Effector CD8-positive, alpha-beta T cell (primary cell): Measurements from ENCODE around the gene ANKHD1.
"Not testable (repeated sequence)": the region's sequence is repeated elsewhere in the genome, so short reads cannot be mapped to it uniquely, and the experiment has no call there.

Experiments used
- DNase-seq: peaks from one replicate; lab custom pipeline; 2025; lab: John Stamatoyannopoulos, UW

ANKHD1 gene

DNA sequence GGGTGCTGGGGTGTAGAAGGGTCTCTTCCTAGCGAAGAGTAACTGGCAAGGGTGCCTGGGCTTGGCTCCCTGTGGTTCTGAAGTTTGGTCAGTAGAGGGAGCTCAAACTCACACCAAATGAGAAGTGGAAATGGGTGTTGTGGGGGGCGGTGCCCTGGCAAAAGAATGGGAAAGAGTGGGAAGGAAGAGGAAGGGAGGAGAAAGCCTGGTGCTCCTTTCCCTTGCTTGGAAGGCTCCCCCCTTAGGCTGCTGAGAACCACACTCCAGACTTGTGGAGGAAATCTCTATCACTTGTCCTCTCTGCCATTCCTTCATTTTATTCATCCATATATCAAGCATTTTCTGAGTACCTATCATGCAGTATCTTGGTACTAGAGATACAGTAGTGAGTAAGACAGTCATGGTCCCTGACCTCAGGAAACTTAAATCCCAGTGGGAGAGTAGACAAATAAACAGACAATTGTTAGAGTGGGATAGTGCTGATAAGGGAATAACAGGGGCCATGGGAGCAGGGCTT, 28.6 kb upstream of the ANKHD1 start:
- DNase-seq: peak; percentile 13

DNA sequence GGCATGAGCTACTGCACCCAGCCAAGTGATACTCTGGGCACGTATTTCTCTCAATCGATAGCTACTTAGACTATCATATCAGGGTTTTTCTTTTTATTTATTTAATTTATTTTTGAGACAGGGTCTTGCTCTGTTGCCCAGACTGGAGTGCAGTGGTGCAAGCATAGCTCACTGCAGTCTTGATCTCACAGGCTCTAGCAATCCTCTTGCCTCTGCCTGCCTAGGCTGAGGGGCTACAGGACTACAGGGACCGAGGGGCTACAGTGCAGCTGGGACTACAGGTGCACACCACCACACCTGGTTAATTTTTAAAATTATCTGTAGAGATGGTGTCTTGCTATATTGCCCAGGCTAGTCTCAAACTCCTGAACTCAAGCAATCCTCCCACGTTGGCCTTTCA, 20.3 kb upstream of the ANKHD1 start:
- DNase-seq: no peak

DNA sequence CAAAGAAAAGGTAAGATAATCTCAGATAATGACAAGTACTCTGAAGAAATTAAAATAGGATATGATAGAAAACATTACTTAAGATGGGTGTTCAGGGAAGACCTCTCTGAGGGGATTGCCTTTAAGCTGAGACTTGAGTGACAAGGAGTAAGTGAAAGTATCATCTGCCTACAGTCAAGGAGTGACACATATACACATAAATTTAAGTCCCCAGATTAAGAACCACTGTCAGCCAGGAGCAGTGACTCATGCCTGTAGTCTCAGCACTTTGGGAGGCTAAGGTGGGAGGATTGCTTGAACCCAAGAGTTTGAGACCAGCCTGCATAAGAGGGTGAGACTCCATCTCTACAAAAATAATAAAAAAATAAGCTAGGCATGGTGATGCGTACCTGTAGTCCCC, 19.7 kb upstream of the ANKHD1 start:
- DNase-seq: no peak

DNA sequence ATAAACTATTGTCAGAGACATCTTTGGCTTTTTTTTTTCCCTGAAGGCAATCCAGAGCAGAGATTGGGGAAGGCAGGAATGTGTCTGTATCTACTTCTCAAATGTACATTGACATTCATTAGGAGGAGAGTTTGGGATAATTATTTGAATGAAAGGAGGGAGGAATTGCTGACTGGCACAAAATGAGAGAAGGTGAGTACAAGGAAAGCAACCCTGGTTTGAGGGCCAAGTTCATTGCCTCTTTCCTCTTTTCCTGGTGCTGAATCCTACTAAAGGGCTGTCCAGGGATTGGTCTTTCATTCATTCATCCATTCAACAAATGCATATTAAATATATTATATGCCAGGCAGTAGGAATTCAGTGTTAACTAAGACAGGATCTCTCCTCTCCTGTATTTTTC, 18.8 kb upstream of the ANKHD1 start:
- no peak for DNase-seq

DNA sequence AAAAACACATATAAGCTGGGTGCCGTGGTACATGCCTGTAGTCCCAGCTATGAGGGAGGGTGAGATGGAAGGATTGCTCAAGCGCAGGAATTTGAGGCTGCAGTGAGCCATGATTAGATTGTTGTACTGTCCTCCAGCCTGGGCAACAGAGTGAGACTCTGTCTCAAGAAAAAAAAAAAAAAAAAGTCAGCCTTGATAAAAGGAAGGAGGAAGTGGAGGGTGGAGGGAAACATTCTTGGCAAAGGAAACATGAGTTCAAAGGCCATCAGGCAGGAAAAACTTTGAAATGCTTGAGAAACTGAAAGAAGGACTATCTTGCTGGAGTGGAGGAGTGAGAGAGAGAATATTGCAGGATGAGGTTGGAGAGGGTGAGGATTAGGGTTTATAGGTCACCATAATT, 18.3 kb upstream of the ANKHD1 start:
- DNase-seq: no peak

DNA sequence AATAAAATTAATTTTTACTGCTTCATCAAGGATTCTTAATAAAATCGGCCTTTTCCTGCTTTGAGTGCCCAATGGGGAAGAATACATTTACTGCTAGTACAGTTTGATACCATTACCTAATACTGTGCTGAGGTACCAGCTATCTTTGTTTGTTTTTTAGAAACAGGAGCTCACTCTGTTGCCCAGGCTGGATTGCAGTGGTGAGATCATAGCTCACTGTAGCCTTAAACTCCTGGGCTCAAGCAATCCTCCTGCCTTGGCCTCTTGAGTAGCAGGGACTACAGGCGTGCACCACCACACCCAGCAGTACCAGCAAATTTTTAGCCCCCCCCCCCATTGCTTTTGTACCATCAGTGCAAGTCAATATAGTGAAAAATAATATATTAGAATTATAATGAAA, 13.6 kb upstream of the ANKHD1 start:
- DNase-seq: no peak

DNA sequence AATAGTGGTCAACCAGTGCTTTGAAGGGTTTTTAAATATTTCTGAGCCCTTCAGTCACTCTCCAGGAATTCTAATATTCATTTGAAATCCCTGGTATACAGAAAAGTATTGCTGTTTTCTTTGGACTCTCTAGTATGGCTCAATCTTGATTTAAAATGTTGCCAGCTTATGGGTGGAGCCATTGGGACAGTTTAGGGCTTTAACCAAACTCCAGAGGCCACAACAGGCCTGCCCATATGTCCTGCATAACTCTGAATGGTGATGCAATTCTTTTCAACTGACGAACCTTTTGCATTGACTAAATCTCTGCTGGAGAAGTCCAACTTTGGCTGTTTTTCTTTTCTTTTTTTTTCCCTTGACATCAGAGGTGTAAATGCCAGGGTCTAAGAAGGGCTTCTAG, 10.3 kb upstream of the ANKHD1 start:
- DNase-seq: no peak

DNA sequence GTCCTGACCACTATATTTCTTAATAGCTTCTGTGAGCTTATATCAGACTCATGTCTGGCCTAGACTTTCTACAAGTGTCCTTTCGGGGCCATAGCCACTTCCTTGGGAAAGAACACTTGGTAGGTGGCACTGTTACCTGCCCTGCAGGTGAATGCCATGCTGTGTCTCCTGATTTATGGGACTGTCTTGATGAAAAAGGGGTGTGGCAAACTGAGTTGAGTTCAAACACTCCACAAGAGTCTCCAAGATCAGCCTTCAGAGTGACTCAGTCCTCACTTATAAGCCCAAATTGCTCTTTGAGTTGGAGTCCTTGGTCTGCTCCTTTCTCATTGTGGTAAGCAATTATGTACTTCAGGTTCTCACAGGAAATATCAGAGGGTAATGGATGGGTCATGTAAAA, 9.9 kb upstream of the ANKHD1 start:
- DNase-seq: no peak

DNA sequence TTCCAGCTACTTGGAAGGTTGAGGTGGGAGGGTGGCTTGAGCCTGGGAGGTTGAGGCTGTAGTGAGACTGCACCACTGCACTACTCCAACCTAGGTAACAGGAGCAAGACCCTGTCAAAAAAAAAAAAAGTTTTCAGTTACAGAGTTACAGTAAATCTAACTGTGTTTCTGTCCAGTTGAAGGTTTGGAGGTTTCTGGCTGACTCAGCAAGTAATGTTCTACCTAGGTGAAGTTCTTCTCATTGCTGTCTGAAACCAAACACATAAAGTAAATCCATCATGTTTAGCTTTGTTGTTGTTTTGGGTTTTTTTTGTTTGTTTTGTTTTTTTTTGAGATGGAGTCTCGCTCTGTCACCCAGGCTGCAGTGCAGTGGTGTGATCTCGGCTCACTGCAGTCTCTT, 7.9 kb upstream of the ANKHD1 start:
- no peak for DNase-seq

DNA sequence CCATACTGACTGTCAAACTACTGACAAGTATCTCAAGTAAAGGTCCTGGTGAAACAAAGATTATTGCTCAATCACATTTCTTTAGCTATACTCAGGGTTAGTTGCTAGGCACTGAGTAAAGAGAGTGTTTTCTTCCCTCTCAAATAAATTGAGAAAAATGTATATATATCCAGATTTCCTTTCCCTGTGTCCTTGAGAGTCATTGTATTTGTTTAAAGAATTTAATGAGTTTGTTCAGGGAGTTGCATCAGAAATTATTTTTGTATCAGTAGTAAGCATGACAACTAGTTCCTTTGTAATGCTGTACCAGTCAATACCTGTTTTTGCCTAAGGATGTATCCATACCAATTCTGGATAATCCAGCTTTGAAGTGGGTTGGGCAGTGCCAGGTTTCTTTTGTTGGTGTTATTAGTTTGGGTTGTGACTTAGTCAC, 3.2 kb upstream of the ANKHD1 start:
- DNase-seq: no peak

DNA sequence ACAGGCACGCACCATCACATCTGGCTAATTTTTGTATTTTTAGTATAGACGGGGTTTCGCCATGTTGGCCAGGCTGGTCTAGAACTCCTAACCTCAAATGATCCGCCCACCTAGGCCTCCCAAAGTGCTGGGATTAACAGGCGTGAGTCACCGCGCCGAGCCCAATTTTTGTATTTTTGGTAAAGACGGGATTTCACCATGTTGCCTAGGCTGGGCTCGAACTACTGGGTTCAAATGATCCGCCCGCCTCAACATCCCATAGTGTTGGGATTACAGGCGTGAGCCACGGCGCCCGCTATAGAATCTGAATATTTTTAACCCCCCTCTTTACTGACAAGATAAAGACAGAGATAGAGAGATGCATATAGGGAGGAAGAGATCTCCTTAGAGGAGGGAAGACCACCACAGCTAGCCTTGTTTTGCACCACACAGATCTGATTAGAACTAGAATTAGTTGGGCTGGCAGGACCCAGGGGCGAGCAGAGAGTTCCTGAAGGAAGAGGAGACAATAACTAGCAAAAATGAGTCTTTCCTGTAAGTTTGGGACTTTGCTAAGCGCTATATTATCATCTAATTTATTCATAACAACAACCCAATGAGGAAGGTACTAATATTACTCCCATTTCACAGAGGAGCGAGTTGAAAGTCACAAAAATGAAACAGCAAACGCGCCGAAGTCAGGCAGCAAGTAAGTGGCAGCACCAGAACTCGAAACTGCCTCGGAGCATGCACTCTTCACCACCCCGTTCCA, 1.5 kb upstream of the ANKHD1 start:
- no peak for DNase-seq

DNA sequence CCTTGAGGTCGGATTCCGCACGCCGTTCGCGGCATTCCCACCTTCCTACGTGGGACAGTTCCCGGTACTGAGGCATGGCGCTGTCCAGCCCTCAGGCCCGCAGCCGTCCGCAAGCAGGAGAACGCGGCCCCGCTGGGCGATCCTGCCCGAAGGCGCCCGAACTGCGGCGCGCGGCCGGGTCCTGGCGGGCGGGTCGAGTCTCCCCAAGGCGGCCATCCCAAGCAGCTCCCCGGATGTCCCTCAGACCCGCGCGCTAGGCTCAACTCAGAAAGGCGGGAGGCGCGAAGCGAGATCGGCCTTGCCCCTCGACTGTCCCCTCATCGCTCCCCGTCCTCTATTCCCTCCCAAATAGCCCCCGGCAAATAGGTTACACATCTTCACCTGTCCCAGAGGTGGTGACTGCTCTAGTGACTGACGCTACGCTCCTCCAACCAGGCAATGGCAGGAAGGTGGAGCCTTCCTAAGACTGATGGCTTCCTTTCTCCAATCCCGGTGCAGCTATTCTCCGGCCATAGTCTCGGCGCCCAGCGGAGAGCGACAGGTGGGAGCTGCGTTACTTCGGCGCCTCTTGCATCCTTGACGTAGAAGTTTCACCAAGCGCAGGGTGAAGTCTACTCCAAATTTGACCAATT, 787 bp upstream of the ANKHD1 start:
- DNase-seq: peak; percentile 82

DNA sequence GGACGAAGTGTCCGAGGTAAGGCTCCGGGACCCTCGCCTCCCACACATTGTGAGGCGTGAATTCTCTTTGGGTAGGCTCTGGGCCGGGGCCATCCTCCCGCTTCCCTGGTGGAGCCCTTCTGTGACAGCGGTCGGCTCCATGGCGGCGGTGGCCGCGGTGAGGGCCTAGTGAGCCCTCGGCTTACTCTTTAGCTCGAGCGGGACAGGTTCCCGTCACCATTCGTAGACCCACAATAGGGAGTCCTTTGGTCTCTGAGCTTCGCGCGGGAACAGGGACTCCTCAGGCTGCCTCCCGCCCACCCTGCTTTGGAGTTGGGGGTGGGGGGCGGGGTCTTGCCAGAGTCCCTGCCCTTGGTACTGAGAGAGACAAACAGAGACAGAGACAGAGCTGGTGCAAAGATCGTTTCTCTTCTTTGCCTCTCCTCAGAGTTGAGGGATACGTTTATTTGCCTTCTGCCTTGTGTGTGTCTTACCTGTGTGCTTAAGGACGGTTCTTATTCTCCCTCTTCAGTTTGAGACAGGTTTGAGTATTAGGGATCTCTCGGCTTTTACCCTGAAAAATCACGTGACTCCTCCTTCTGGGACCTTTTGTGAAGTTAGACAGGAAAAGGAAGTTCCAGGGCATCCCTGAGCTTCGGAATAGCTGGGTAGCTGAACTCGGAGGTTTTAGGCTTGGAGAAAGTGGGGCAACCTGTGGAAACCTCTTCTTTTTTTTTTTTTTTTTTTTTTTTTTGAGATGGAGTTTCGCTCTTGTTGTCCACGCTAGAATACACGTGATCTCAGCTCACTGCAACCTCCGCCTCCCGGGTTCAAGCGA, 833 bp downstream of the ANKHD1 start:
- DNase-seq: peak; percentile 44

DNA sequence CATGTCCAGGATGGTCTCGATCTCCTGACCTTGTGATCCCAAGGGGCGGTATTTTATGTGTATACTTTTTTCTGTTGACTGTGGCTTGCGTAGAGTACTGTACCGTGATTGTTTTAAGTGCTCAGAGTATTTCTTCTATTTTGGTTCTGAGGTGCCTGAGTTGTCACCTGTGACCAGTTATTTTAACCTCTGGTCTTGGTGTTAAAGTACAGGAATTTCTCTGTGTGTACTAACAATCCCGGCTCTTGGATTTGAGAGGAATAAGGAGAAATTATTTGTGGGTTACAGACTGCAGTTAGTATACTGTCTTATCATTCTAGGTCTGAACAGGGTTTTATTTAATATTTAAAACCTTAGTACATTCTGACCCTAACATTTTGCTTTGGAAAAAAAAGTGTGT, 2.0 kb downstream of the ANKHD1 start:
- DNase-seq: no peak

DNA sequence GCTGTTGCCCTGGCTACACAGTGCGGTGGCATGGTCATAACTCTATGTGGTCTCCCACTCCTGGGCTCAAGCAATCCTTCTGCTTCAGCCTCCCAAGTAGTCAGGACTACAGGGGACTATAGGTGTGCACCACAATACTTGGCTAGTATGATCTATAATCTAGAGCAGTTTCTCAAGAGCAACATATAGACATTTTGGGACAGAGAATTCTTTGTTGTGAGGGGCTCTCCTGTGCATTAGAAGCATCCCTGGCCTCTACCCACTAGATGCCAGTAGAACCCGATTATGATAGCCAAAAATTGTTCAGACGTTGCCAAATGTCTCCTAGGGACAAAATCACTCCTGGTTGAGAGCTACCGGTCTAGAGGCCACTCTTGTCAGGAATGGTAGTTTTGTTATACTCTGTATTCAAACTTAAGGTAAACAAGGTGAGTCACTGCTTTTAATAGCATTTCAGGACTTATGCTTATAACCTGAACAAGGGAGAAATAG, 7.2 kb downstream of the ANKHD1 start:
- DNase-seq: no peak

DNA sequence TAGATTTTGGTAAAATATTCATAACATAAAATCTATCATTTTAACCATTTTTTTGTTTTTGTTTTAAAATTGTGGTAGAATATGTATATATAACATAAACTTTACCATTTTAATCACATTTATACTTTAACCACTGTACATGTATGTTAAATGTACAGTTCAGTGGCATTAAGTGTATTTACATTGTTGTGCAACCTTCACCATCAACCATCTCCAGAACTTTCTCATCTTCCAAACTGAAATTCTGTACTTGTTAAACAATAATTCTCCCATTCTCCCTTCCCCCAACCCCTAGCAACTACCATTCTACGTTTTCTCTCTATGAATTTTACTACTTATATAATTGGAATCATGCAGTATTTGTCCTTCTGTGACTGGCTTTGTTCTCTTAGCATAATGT, 11.6 kb downstream of the ANKHD1 start:
- no peak for DNase-seq

DNA sequence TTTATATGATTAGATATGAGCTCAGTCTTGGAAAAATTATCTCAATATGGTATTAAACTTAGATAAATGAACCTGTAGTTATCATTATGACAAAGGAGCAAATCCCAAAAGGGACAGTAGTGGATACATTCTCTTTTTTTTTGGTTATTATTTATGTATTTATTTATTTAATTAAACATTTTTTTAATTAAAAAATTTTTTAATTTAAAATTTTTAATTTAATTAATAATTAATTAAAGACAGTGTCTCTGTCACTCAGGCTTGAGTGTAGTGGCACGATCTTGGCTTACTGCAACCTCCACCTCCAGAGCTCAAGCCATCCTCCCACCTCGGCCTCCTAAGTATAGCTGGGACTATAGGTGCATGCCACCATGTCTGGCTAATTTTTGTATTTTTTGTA, 15.6 kb downstream of the ANKHD1 start:
- DNase-seq: no peak

DNA sequence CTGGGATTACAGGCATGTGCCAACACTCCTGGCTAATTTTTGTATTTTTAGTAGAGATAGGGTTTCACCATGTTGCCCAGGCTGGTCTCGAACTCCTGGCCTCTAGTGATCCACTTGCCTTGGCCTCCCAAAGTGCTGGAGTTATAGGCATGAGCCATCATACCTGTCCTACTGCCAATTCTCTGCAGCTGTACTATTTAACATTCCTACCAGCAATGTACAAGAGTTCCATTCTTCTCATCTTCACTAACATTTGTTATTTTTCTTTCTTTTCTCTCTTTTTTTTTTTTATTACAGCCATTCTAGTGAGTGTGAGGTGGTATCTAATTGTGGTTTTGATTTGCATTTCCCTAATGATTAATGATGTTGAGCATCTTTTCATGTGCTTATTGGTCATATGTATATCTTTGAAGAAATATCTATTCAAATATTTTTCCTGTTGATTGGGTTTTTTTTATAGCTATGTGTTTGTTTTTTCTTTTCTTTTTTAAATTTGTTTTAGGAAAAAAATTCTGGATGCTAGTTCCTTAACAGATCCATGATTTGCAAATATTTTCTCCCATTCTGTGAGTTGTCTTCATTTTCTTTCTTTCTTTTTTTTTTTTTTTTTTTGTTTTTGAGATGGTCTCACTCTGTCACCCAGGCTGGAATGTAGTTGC, 17.4 kb downstream of the ANKHD1 start:
- DNase-seq: no peak

DNA sequence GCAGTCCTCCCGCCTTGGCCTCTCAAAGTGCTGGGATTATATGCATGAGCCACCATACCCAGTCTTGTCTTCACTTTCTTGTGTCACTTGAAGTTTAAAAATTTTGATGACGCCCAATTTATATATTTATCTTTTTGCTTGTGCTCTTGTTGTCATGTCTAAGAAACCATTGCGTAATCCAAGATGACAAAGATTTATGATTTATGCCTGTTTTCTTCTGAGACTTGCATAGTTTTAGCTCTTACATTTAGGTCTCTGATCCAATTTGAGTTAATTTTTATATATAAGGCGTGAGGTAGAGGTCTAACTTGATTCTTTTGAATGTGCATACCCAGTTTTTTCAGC, 18.6 kb downstream of the ANKHD1 start:
- no peak for DNase-seq

DNA sequence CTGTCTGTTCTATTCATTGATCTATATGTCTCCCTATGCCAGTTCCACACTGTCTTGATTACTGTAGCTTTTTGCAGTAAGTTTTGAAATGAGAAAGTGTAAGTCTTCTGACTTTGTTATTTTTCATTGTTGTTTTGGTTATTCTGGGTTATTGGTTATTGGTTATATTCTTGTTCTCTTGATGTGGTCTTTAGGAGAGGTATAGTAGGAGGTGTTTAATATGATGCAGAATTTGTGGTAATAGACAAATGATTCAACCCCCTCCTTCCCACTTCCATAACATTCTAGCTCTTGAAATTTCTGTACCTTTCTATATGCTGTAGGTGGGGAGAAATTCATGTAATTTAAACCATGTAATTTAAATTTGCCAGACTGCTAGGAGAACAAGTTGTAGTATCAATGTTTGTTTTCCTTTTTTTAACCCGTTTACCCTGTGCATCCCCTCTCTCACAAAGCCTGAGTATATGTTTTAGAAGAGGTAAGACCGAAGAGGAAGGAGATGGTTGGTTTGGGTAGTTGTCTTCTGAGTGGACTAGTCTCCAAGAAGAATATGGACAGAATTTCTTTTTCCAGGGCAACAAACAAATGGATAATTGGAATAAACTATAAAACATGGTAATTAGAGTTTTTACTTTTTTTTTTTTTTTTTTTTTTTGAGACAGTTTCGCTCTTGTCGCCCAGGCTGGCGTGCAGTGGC, 19.2 kb downstream of the ANKHD1 start:
- no peak for DNase-seq

DNA sequence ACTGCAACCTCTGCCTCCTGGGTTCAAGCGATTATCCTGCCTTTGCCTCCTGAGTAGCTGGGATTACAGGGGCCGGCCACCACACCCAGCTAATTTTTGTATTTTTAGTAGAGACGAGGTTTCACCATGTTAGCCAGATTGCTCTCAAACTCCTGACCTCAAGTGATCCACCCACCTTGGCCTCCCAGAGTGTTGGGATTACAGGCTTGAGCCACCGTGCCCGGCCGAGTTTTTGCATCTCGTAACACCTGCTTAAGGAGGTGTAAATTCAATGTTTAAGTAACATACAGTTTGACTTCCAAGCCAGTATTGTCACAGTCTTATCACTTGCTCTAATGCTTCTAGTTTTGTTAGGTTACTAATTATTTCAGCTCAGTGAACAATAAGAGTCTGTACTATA, 19.7 kb downstream of the ANKHD1 start:
- not testable (repeated sequence) for DNase-seq

DNA sequence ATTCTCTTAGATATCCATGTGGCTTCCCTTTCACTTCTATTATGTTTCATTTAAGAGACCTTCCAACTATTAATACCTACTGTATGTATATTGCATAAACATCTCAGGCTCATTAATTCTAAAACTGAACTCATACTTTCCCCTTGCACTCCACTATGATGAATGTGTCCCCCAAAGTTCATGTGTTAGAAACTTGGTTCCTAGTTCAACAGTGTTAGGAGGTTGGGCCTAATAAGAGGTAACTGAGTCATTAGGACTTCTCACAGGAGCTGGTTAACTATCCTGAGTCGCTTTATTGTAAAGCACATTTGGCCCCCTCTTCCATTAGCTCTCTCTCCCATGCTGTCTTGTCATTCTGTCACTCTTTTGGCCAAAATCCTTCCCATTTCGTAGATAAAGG, 22.0 kb downstream of the ANKHD1 start:
- DNase-seq: no peak
